ENCODE measurements around the gene DACT1.

DNA sequence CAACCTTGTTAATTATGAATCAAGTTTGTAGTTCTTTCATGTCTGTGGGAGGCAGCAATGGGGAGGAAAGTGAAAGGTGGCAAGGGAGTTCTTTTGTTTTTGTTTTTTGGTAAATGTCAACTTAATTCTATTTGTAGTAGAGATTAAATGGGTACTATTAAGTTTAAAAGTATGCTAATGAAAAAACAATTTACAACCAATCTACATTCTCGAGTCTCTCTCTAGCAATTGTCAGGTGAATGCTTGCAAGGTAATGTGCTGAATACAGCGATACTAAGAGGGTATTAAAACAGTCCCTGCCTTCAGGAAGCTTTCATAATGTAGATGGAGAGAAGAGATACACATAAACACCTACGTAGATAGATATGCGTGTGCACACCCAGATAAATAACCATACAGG lies 1.6 kb upstream of the DACT1 start:
- TF ChIP-seq, protein P1, sequence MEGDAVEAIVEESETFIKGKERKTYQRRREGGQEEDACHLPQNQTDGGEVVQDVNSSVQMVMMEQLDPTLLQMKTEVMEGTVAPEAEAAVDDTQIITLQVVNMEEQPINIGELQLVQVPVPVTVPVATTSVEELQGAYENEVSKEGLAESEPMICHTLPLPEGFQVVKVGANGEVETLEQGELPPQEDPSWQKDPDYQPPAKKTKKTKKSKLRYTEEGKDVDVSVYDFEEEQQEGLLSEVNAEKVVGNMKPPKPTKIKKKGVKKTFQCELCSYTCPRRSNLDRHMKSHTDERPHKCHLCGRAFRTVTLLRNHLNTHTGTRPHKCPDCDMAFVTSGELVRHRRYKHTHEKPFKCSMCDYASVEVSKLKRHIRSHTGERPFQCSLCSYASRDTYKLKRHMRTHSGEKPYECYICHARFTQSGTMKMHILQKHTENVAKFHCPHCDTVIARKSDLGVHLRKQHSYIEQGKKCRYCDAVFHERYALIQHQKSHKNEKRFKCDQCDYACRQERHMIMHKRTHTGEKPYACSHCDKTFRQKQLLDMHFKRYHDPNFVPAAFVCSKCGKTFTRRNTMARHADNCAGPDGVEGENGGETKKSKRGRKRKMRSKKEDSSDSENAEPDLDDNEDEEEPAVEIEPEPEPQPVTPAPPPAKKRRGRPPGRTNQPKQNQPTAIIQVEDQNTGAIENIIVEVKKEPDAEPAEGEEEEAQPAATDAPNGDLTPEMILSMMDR (IDR thresholded peaks at IDR 0.05) = no peak
- no peak for TF ChIP-seq POLR2AphosphoS5 (IDR thresholded peaks at IDR 0.05)
- TF ChIP-seq POLR2A (IDR thresholded peaks at IDR 0.05) = no peak
